ENCODE measurements around the gene DCDC2C. TPM values are rescaled to one million over a fixed set of nuclear protein-coding genes. Genes with fewer than 3 reads are reported as not detected.

Gene DCDC2C
- polyA plus RNA-seq, 1 of the 3 experiments (the other 2 are of a cell fraction): not detected

GRCh38 chr2:3670376-3670775, 33.0 kb upstream of the DCDC2C start:
- Histone ChIP-seq H3K9me3 (no peaks in the 10 kb centered on the region), H3K4me1 (ENCODE audit: control insufficient read depth in 1 of 2, insufficient read depth in 2 of 2, low read depth in 1 of 2, low read length in 1 of 2) (peaks cover 0 to 11% of the 10 kb centered on the region in 2 experiments; a peak in 1 of 4 replicates), H3K79me2 (ENCODE audit: insufficient read depth) (no peaks in the 10 kb centered on the region), H3K27ac (ENCODE audit: low read depth in 2 of 2, low read length in 1 of 2) (no peak overlapping the region), H4K20me1 (ENCODE audit: insufficient read depth) (no peaks in the 10 kb centered on the region), H3K4me2 (no peak overlapping the region), H3F3A (replicated peaks; ENCODE audit: insufficient read depth) (no peaks in the 10 kb centered on the region), H3K9ac (no peak overlapping the region), H3K9me2 (no peaks in the 10 kb centered on the region), H3K27me3 (ENCODE audit: insufficient read depth) (no peaks in the 10 kb centered on the region), H3K36me3 (replicated peaks in 1 of 2; ENCODE audit: control insufficient read depth in 1 of 2, insufficient read depth in 2 of 2, low read length in 1 of 2) (no peaks in the 10 kb centered on the region), H3K4me3 (ENCODE audit: low read depth in 2 of 2, low read length in 1 of 2) (no peak overlapping the region), H2AFZ (ENCODE audit: low read depth) (no peak overlapping the region)
- ChIA-PET CTCF (no interaction called here), POLR2A (no interaction called here)
- whole genome bisulfite sequencing (ENCODE audit: low lambda C conversion rate): 61% methylated on average over 15 of the region's 15 CpGs
- no peak for TF ChIP-seq TCF12 (IDR thresholded peaks at IDR 0.05)
- TF ChIP-seq SIN3A (IDR thresholded peaks at IDR 0.05; ENCODE audit: borderline replicate concordance, low read depth, low read length): no peak
- TF ChIP-seq ELF1 (IDR thresholded peaks at IDR 0.05): no peak
- TF ChIP-seq FOSL2 (IDR thresholded peaks at IDR 0.05; ENCODE audit: borderline replicate concordance, low read depth): no peak
- no peak for TF ChIP-seq GATA2 (CRISPR knock-in tag; IDR thresholded peaks at IDR 0.05)
- TF ChIP-seq USF2 (IDR thresholded peaks at IDR 0.05; ENCODE audit: borderline replicate concordance, low read depth, low read length): no peak
- TF ChIP-seq RCOR1 (IDR thresholded peaks at IDR 0.05; ENCODE audit: low read length): no peak
- TF ChIP-seq USF1 (IDR thresholded peaks at IDR 0.05; ENCODE audit: borderline replicate concordance, low read depth): no peak
- DNase-seq: no peak

- ChIA-PET CTCF (no interaction called here), POLR2A (no interaction called here)
- H3F3A ChIP-seq (replicated peaks; ENCODE audit: insufficient read depth): no peaks in the 10 kb centered on the region
- H3K9me3 ChIP-seq: no peaks in the 10 kb centered on the region
- H3K27me3 ChIP-seq (ENCODE audit: insufficient read depth): no peaks in the 10 kb centered on the region
- DNase-seq: no peak
- H3K4me2 ChIP-seq: no peak overlapping the region
- peaks cover 0 to 11% of the 10 kb centered on the region in 2 experiments; a peak in 1 of 4 replicates for H3K4me1 ChIP-seq (ENCODE audit: control insufficient read depth in 1 of 2, insufficient read depth in 2 of 2, low read depth in 1 of 2, low read length in 1 of 2)
- H3K27ac ChIP-seq (ENCODE audit: low read depth in 2 of 2, low read length in 1 of 2): no peak overlapping the region
- TF ChIP-seq NFIC (IDR thresholded peaks at IDR 0.05; ENCODE audit: borderline replicate concordance) (no peak), NRF1 (IDR thresholded peaks at IDR 0.05; ENCODE audit: low read depth, low read length) (no peak)
- no peak overlapping the region for H2AFZ ChIP-seq (ENCODE audit: low read depth)
- H3K79me2 ChIP-seq (ENCODE audit: insufficient read depth): no peaks in the 10 kb centered on the region
- no peaks in the 10 kb centered on the region for H4K20me1 ChIP-seq (ENCODE audit: insufficient read depth)
- H3K9ac ChIP-seq: no peak overlapping the region
- H3K4me3 ChIP-seq (ENCODE audit: low read depth in 2 of 2, low read length in 1 of 2): no peak overlapping the region
- no peaks in the 10 kb centered on the region for H3K36me3 ChIP-seq (replicated peaks in 1 of 2; ENCODE audit: control insufficient read depth in 1 of 2, insufficient read depth in 2 of 2, low read length in 1 of 2)
- WGBS (ENCODE audit: low lambda C conversion rate): 62% methylated on average over 11 of the region's 11 CpGs
- H3K9me2 ChIP-seq: no peaks in the 10 kb centered on the region
Measured at GRCh38 chr2:3670941-3671340, 32.4 kb upstream of the DCDC2C start.
